ENCODE measurements around the gene AGRP. TPM values are rescaled to one million over a fixed set of nuclear protein-coding genes. Genes with fewer than 3 reads are reported as not detected.

Gene AGRP
- polyA plus RNA-seq, 1 donor (not counting 4 experiments of a cell fraction or from before 2014, with no cell fraction given), result not detected

- Histone ChIP-seq H3K36me3 (ENCODE audit: control insufficient read depth in 2 of 2, extremely low read depth in 1 of 2, insufficient read depth in 2 of 2, low read length in 2 of 2) (peaks cover 4% of the 10 kb centered on the region in 2 experiments), H3K79me2 (ENCODE audit: control insufficient read depth, insufficient read depth, low read length) (peaks cover 73% of the 10 kb centered on the region), H3K4me2 (ENCODE audit: control insufficient read depth, extremely low read depth, insufficient read depth, low read depth, low read length) (no peak overlapping the region), H3K9ac (ENCODE audit: control insufficient read depth, extremely low read depth, insufficient read depth, low read length) (no peak overlapping the region), H3K4me3 (ENCODE audit: control insufficient read depth in 2 of 3, extremely low read depth in 1 of 3, insufficient read depth in 2 of 3, low read depth in 1 of 3, low read length in 3 of 3) (no peak overlapping the region), H2AFZ (ENCODE audit: control insufficient read depth, low read length) (no peak overlapping the region), H3K27me3 (ENCODE audit: control insufficient read depth, extremely low read depth, insufficient read depth, low read length) (no peaks in the 10 kb centered on the region), H3K9me3 (ENCODE audit: control insufficient read depth, low read depth, low read length) (no peaks in the 10 kb centered on the region), H4K20me1 (ENCODE audit: control insufficient read depth, extremely low read depth, insufficient read depth, low read length) (no peaks in the 10 kb centered on the region), H3K4me1 (ENCODE audit: control insufficient read depth, extremely low read depth, insufficient read depth, low read length) (peaks cover 20% of the 10 kb centered on the region), H3K27ac (ENCODE audit: control insufficient read depth, insufficient read depth, low read length) (no peak overlapping the region), H3K9me1 (ENCODE audit: control insufficient read depth, extremely low read depth, insufficient read depth, low read length) (no peaks in the 10 kb centered on the region)
- no peak for FAIRE-seq
- no peak for TF ChIP-seq CTCF (optimal IDR thresholded peaks at IDR 0.05 in 1 of 3, IDR thresholded peaks at IDR 0.05 in 1 of 3, conservative IDR thresholded peaks at IDR 0.05 in 1 of 3; ENCODE audit: extremely low read depth in 1 of 3, insufficient read depth in 2 of 3, low read length in 3 of 3)
- no peak for TF ChIP-seq EZH2 (IDR thresholded peaks at IDR 0.05; ENCODE audit: low read length)
- DNase-seq (ENCODE audit: low read depth, low spot score), result no peak
- dilution Hi-C loops (cut with MboI; ENCODE audit: extremely low pct_ligation_motif_present, low sequenced_read_pairs), result no loop called here
Measured at GRCh38 chr16:67477960-67478554, 5.3 kb downstream of the AGRP start.

GRCh38 chr16:67474551-67475455 is 8.5 kb downstream of the AGRP start:
- Histone ChIP-seq H3K9me3 (ENCODE audit: control insufficient read depth, low read depth, low read length) (no peaks in the 10 kb centered on the region), H3K4me2 (ENCODE audit: control insufficient read depth, extremely low read depth, insufficient read depth, low read depth, low read length) (no peak overlapping the region), H3K27me3 (ENCODE audit: control insufficient read depth, extremely low read depth, insufficient read depth, low read length) (no peaks in the 10 kb centered on the region), H3K79me2 (ENCODE audit: control insufficient read depth, insufficient read depth, low read length) (peaks cover 88% of the 10 kb centered on the region), H2AFZ (ENCODE audit: control insufficient read depth, low read length) (no peak overlapping the region), H3K36me3 (ENCODE audit: control insufficient read depth in 2 of 2, extremely low read depth in 1 of 2, insufficient read depth in 2 of 2, low read length in 2 of 2) (peaks cover 4% of the 10 kb centered on the region in 2 experiments), H3K4me1 (ENCODE audit: control insufficient read depth, extremely low read depth, insufficient read depth, low read length) (peaks cover 9% of the 10 kb centered on the region), H3K9me1 (ENCODE audit: control insufficient read depth, extremely low read depth, insufficient read depth, low read length) (no peaks in the 10 kb centered on the region), H3K9ac (ENCODE audit: control insufficient read depth, extremely low read depth, insufficient read depth, low read length) (no peak overlapping the region), H3K27ac (ENCODE audit: control insufficient read depth, insufficient read depth, low read length) (no peak overlapping the region), H4K20me1 (ENCODE audit: control insufficient read depth, extremely low read depth, insufficient read depth, low read length) (peaks cover 4% of the 10 kb centered on the region), H3K4me3 (ENCODE audit: control insufficient read depth in 2 of 3, extremely low read depth in 1 of 3, insufficient read depth in 2 of 3, low read depth in 1 of 3, low read length in 3 of 3) (no peak overlapping the region)
- DNase-seq (ENCODE audit: low read depth, low spot score) (no peak), FAIRE-seq (no peak)
- TF ChIP-seq EZH2 (IDR thresholded peaks at IDR 0.05; ENCODE audit: low read length), result no peak
- no peak for TF ChIP-seq CTCF (optimal IDR thresholded peaks at IDR 0.05 in 1 of 3, IDR thresholded peaks at IDR 0.05 in 1 of 3, conservative IDR thresholded peaks at IDR 0.05 in 1 of 3; ENCODE audit: extremely low read depth in 1 of 3, insufficient read depth in 2 of 3, low read length in 3 of 3)
- dilution Hi-C loops (cut with MboI; ENCODE audit: extremely low pct_ligation_motif_present, low sequenced_read_pairs), result no loop called here

Measured in keratinocyte (primary cell).